Smooth muscle cell of bladder (primary cell): ENCODE results near the gene GABRP. TPM values are rescaled to one million over a fixed set of nuclear protein-coding genes. Genes with fewer than 3 reads are reported as not detected.

Experiments used
- total RNA-seq: library from RNA; depleted of rRNA; stranded (reverse); fragments of >200 nt; gene quantifications from 2 replicates; pipeline ENCODE4 v1.2.3, GENCODE V29; 2014

The GABRP gene
- not detected in 2 replicates for total RNA-seq

GRCh38 chr5:170783498-170784247 is at the start of gene GABRP:
Gene GABRP (plus strand): TSS chr5:170783725. CDS start chr5:170788616, 4,891 bp downstream.

GRCh38 chr5:170861917-170862766 is 78.6 kb downstream of the GABRP start, which contains the start of gene RANBP17:
Gene RANBP17 (plus strand): TSS chr5:170862018.

Other genes with a start within 250 kb of the GABRP start
- gene RANBP17, start 78.3 kb downstream of the GABRP start, total RNA-seq = 2.0 and 2.1 TPM in 2 replicates